CD4-positive, alpha-beta T cell treated with Interleukin-15 for 4 hours (primary cell): ENCODE measurements around the gene DEUP1.
"Not testable (repeated sequence)": the region's sequence is repeated elsewhere in the genome, so short reads cannot be mapped to it uniquely, and the experiment has no call there.

Source experiments
- DNase-seq: peaks from one replicate; pipeline ENCODE4 v3.0.0-alpha.2; 2020; ENCODE audit warnings: low spot score

Gene DEUP1

GRCh38 chr11:93330446-93330984, at the start of gene DEUP1:
DEUP1 (plus strand) TSS chr11:93330742; CDS start chr11:93332260, 1,518 bp downstream.
- no peak for DNase-seq

- DNase-seq: no peak
Measured at GRCh38 chr11:93285430-93285829, 45.1 kb upstream of the DEUP1 start.

GRCh38 chr11:93287434-93287833, 43.1 kb upstream of the DEUP1 start:
- no peak for DNase-seq

GRCh38 chr11:93288079-93288478, 42.5 kb upstream of the DEUP1 start:
- DNase-seq: no peak

- DNase-seq: no peak
Measured at GRCh38 chr11:93288767-93289166, 41.8 kb upstream of the DEUP1 start.

GRCh38 chr11:93289782-93290463, 40.6 kb upstream of the DEUP1 start:
- DNase-seq: no peak

GRCh38 chr11:93291110-93291509, 39.4 kb upstream of the DEUP1 start:
- DNase-seq: no peak

- DNase-seq: no peak
Measured at GRCh38 chr11:93291898-93292297, 38.6 kb upstream of the DEUP1 start.

- no peak for DNase-seq
Measured at GRCh38 chr11:93295921-93296575, 34.5 kb upstream of the DEUP1 start.

- DNase-seq: no peak
Measured at GRCh38 chr11:93303689-93304088, 26.9 kb upstream of the DEUP1 start.

- DNase-seq: not testable (repeated sequence)
Measured at GRCh38 chr11:93314399-93314798, 16.1 kb upstream of the DEUP1 start.

- no peak for DNase-seq
Measured at GRCh38 chr11:93319224-93319839, 11.2 kb upstream of the DEUP1 start.

- no peak for DNase-seq
Measured at GRCh38 chr11:93320230-93320629, 10.3 kb upstream of the DEUP1 start.

GRCh38 chr11:93322207-93322606, 8.3 kb upstream of the DEUP1 start:
- no peak for DNase-seq

- DNase-seq: no peak
Measured at GRCh38 chr11:93323747-93324146, 6.8 kb upstream of the DEUP1 start.

- no peak for DNase-seq
Measured at GRCh38 chr11:93324500-93324899, 6.0 kb upstream of the DEUP1 start.

GRCh38 chr11:93326681-93327080, 3.9 kb upstream of the DEUP1 start:
- DNase-seq: no peak

GRCh38 chr11:93329936-93330445, 551 bp upstream of the DEUP1 start:
- DNase-seq: no peak

GRCh38 chr11:93340223-93340622, 9.7 kb downstream of the DEUP1 start:
- DNase-seq: no peak

GRCh38 chr11:93344855-93345333, 14.4 kb downstream of the DEUP1 start:
- no peak for DNase-seq

- no peak for DNase-seq
Measured at GRCh38 chr11:93348930-93349329, 18.4 kb downstream of the DEUP1 start.

- DNase-seq: no peak
Measured at GRCh38 chr11:93350835-93351234, 20.3 kb downstream of the DEUP1 start.

- DNase-seq: no peak
Measured at GRCh38 chr11:93359396-93359795, 28.9 kb downstream of the DEUP1 start.
